Glutamatergic neuron (in vitro differentiated cells): Measurements from ENCODE around the gene ARFIP1. TPM values are rescaled to one million over a fixed set of nuclear protein-coding genes. Genes with fewer than 3 reads are reported as not detected.
A peak's percentile ranks its signal among the peaks of the same experiment; 100 is the strongest.

Experiments used
- DNase-seq: peaks from one replicate; pipeline ENCODE4 v3.0.0; 2022
- H3K27ac Mint-ChIP-seq: one replicate; pipeline ENCODE4 v1.8.0; 2020; ENCODE audit warnings: mild to moderate bottlenecking, mixed read lengths, inconsistent platforms; ENCODE audit not compliant: unreplicated experiment
- H3K27me3 Mint-ChIP-seq: one replicate; pipeline ENCODE4 v1.8.0; 2020; ENCODE audit warnings: mild to moderate bottlenecking, moderate library complexity, mixed read lengths, inconsistent platforms; ENCODE audit not compliant: unreplicated experiment
- H3K36me3 Mint-ChIP-seq: one replicate; pipeline ENCODE4 v1.8.0; 2020; ENCODE audit warnings: mild to moderate bottlenecking, mixed read lengths, inconsistent platforms; ENCODE audit not compliant: unreplicated experiment
- H3K4me1 Mint-ChIP-seq: one replicate; pipeline ENCODE4 v1.8.0; 2020; ENCODE audit warnings: mild to moderate bottlenecking, low read depth, mixed read lengths, inconsistent platforms; ENCODE audit not compliant: unreplicated experiment
- H3K4me3 Mint-ChIP-seq: one replicate; pipeline ENCODE4 v1.8.0; 2020; ENCODE audit warnings: mild to moderate bottlenecking, mixed read lengths, inconsistent platforms; ENCODE audit not compliant: unreplicated experiment
- H3K9me3 Mint-ChIP-seq: one replicate; pipeline ENCODE4 v1.8.0; 2020; ENCODE audit warnings: mild to moderate bottlenecking, moderate library complexity, mixed read lengths, inconsistent platforms; ENCODE audit not compliant: unreplicated experiment
- CTCF ChIP-seq: fragments of 200-600 bp; sonication (generic); IDR thresholded peaks from one replicate; pipeline ENCODE4 v1.5.0; 2021; ENCODE audit not compliant: partially characterized antibody, unreplicated experiment
- total RNA-seq: library from RNA; stranded (reverse); fragmentation: NEBNext Ultra II Directional; extraction: Animal tissue kit (Norgen Biotek cat#: 25700); gene quantifications from one replicate; pipeline ENCODE4 v1.2.1, GENCODE V29; 2021; ENCODE audit not compliant: unreplicated experiment

The ARFIP1 gene
- total RNA-seq, 1 donor from 2014 or later = 22.2 TPM

- Mint-ChIP-seq H3K36me3 (no peaks in the 10 kb centered on the region), H3K27ac (no peak overlapping the region), H3K4me3 (no peak overlapping the region), H3K27me3 (no peaks in the 10 kb centered on the region), H3K9me3 (no peaks in the 10 kb centered on the region), H3K4me1 (peaks cover 3% of the 10 kb centered on the region)
- DNase-seq = no peak
- TF ChIP-seq CTCF = peak; percentile 50
Measured at GRCh38 chr4:152735396-152735859, 44.3 kb upstream of the ARFIP1 start.

DNA sequence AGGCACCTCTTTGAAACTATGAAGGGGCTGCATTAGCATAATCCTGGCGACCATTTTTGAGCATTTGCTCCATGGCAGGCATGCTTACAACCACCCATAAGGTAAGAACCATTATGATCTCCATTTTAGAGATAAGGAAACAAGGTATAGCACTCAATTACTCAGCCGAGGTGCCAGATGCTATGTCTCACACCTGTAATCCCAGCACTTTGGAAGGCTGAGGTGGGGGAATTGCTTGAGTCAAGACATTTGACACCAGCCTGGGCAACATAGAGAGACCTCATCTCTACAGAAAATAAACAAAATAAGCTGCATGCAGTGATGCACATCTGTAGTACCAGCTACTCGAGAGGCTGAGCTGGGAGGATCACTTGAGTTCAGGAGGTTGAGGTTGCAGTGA is 43.8 kb upstream of the ARFIP1 start:
- no peaks in the 10 kb centered on the region for H3K9me3 Mint-ChIP-seq
- TF ChIP-seq CTCF = no peak
- no peak overlapping the region for H3K27ac Mint-ChIP-seq

GRCh38 chr4:152738827-152739226 is 40.9 kb upstream of the ARFIP1 start:
- H3K27ac Mint-ChIP-seq = no peak overlapping the region
- TF ChIP-seq CTCF = no peak
- no peak overlapping the region for H3K4me3 Mint-ChIP-seq
- peaks cover 2% of the 10 kb centered on the region for H3K9me3 Mint-ChIP-seq
- no peak for DNase-seq
- no peaks in the 10 kb centered on the region for H3K36me3 Mint-ChIP-seq
- no peaks in the 10 kb centered on the region for H3K27me3 Mint-ChIP-seq
- H3K4me1 Mint-ChIP-seq = peaks cover 3% of the 10 kb centered on the region

More for the DNA sequence above, 43.8 kb upstream of the ARFIP1 start:
- no peak overlapping the region for H3K4me3 Mint-ChIP-seq
- DNase-seq = no peak
- peaks cover 3% of the 10 kb centered on the region for H3K4me1 Mint-ChIP-seq
- no peaks in the 10 kb centered on the region for H3K36me3 Mint-ChIP-seq
- no peaks in the 10 kb centered on the region for H3K27me3 Mint-ChIP-seq

DNA sequence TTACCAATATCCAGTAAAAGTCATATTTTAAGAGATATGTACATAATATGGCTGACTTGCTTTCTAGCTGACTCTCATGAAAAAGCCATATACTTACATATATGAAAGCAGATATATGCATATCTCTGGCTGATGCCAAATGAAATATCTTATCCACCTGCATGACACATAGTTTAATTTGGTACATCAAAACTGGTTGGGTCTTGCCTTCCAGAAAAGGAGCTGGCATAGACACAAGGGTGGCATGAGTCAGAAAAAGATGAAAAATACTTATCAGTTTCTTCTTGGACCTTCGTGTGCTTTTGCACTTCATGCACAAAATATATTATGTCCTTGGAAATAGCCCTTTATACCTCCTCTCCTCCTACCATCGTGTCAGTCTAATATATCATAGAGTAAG is 32.3 kb upstream of the ARFIP1 start:
- Mint-ChIP-seq H3K27ac (no peak overlapping the region), H3K27me3 (peaks cover 1% of the 10 kb centered on the region), H3K36me3 (no peaks in the 10 kb centered on the region), H3K4me3 (no peak overlapping the region), H3K4me1 (no peaks in the 10 kb centered on the region), H3K9me3 (no peaks in the 10 kb centered on the region)
- TF ChIP-seq CTCF = no peak
- DNase-seq = no peak

DNA sequence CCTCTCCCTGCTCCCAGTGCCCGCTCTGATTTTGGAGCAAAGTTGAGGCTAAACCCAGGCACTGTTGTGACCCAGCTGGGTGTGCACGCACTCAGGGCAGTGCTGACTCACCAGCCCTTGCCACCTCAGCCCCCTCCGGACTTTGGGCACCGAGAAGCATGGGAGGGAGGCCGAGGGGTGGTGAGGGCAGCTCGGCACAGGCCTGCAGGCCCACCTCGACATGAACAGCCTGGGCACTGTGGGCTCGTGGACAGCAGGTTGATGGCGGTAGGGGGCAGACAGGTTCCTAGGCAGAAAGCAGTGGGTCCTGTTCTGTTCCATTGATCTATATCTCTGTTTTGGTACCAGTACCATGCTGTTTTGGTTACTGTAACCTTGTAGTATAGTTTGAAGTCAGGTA is 31.1 kb upstream of the ARFIP1 start:
- Mint-ChIP-seq H3K4me1 (no peaks in the 10 kb centered on the region), H3K4me3 (no peak overlapping the region), H3K27ac (no peak overlapping the region), H3K27me3 (peaks cover 1% of the 10 kb centered on the region), H3K36me3 (no peaks in the 10 kb centered on the region), H3K9me3 (no peaks in the 10 kb centered on the region)
- DNase-seq = no peak
- no peak for TF ChIP-seq CTCF
